Measurements from ENCODE around the gene HBZ. TPM values are rescaled to one million over a fixed set of nuclear protein-coding genes. Genes with fewer than 3 reads are reported as not detected.

Gene HBZ
- total RNA-seq, 1 donor from 2014 or later = not detected

DNA sequence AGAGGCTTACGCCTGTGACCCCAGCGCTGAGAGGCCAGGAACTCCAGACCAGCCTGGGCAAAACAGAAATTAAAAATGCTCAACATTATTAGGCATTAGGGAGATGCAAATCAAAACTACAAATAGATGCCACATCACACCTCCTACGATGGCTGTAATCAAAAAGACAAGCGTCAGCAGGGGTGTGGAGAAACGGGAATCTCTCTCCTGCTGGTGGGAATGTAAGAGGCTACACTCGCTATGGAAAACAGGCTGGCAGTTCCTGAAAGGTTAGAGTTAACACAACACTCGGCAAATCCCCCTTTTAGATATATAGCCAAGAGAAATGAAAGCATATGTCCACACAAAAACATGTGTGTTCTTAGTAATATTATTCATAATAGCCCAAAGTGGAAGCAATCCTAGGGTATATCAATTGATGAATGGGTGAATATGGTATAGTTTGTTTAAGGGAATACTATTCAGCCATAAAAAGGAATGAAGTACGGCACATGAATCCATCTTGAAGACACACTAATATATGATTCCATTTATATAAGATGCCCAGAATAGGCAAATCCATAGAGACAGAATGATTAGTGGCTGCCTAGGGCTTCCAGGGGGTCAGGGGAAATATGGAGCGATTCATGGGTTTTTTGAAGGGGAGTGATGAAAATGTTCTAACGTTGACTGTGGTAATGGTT, 12.1 kb upstream of the HBZ start:
- Histone ChIP-seq H3K9me3 (no peaks in the 10 kb centered on the region), H3K36me3 (no peaks in the 10 kb centered on the region), H3K4me3 (no peak overlapping the region), H3K27me3 (no peaks in the 10 kb centered on the region), H3K27ac (no peak overlapping the region), H3K4me1 (peaks cover 0 to 4% of the 10 kb centered on the region in 2 donors)
- no peak for DNase-seq (ENCODE audit: low spot score in 2 of 2)
- TF ChIP-seq CTCF (IDR thresholded peaks at IDR 0.05) = no peak
- intact Hi-C loops (cut with DNase I) = no loop called here

DNA sequence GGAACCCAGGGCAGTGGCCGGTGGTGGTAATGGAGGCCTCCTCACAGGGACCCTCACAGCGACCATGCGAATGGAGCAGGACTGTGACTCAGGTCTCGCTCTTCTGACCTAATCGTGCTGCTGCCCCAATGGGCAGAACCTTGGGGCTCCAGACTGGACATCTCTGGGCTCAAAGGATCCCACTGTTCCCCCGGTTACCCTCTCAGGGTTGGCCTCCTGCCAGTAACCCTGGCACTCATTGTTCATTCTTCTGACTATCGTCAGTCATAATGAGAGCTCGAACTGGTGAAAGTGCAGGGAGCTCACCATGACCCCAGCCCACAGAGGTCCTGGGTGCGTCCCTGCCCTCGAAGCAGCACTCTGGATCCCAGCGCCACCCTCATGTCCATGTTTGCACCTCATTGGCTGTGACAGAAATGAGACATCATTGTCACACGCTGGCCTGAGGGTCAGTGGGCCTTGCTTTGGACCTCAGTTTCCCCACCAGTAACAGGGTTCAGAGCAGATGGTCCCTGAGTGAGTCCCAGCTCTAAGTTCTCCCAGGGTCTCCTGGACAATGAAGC, 10.0 kb upstream of the HBZ start:
- no peak overlapping the region for H3K27ac ChIP-seq
- H3K9me3 ChIP-seq = no peaks in the 10 kb centered on the region
- no peak overlapping the region for H3K4me3 ChIP-seq
- intact Hi-C loops (cut with DNase I) = no loop called here
- peaks cover 0 to 2% of the 10 kb centered on the region in 2 donors for H3K4me1 ChIP-seq
- no peaks in the 10 kb centered on the region for H3K36me3 ChIP-seq
- H3K27me3 ChIP-seq = no peaks in the 10 kb centered on the region
- no peak for TF ChIP-seq CTCF (IDR thresholded peaks at IDR 0.05)
- DNase-seq (ENCODE audit: low spot score in 2 of 2) = no peak

GRCh38 chr16:143047-143446, 9.4 kb upstream of the HBZ start:
- Histone ChIP-seq H3K27me3 (no peaks in the 10 kb centered on the region), H3K9me3 (no peaks in the 10 kb centered on the region), H3K4me1 (no peaks in the 10 kb centered on the region), H3K27ac (no peak overlapping the region), H3K4me3 (no peak overlapping the region), H3K36me3 (no peaks in the 10 kb centered on the region)
- no peak for DNase-seq (ENCODE audit: low spot score in 2 of 2)
- intact Hi-C loops (cut with DNase I) = no loop called here
- TF ChIP-seq CTCF (IDR thresholded peaks at IDR 0.05) = no peak

- no peak overlapping the region for H3K4me3 ChIP-seq
- H3K36me3 ChIP-seq = no peaks in the 10 kb centered on the region
- no peaks in the 10 kb centered on the region for H3K4me1 ChIP-seq
- no peaks in the 10 kb centered on the region for H3K9me3 ChIP-seq
- no peaks in the 10 kb centered on the region for H3K27me3 ChIP-seq
- DNase-seq (ENCODE audit: low spot score in 2 of 2) = no peak
- TF ChIP-seq CTCF (IDR thresholded peaks at IDR 0.05) = no peak
- H3K27ac ChIP-seq = no peak overlapping the region
- intact Hi-C loops (cut with DNase I) = no loop called here
Observed at GRCh38 chr16:143456-143855, 9.0 kb upstream of the HBZ start.

- DNase-seq (ENCODE audit: low spot score in 2 of 2) = no peak
- H3K4me3 ChIP-seq = no peak overlapping the region
- intact Hi-C loops (cut with DNase I) = no loop called here
- no peak overlapping the region for H3K27ac ChIP-seq
- no peaks in the 10 kb centered on the region for H3K27me3 ChIP-seq
- TF ChIP-seq CTCF (IDR thresholded peaks at IDR 0.05) = no peak
- H3K36me3 ChIP-seq = no peaks in the 10 kb centered on the region
- H3K9me3 ChIP-seq = no peaks in the 10 kb centered on the region
- no peaks in the 10 kb centered on the region for H3K4me1 ChIP-seq
Observed at GRCh38 chr16:144797-145252, 7.6 kb upstream of the HBZ start.
